Kidney epithelial cell (primary cell): Measurements from ENCODE around the gene DPH2. TPM values are rescaled to one million over a fixed set of nuclear protein-coding genes. Genes with fewer than 3 reads are reported as not detected.
A peak's percentile ranks its signal among the peaks of the same experiment; 100 is the strongest.

Source experiments
- DNase-seq: peaks from one replicate; pipeline ENCODE4 v3.0.0-alpha.2; 2010; ENCODE audit warnings: low read depth
- H3K27me3 ChIP-seq: 2 replicates; pipeline ENCODE4 v1.6.0; 2011; ENCODE audit warnings: low read length; ENCODE audit not compliant: control insufficient read depth, insufficient read depth
- H3K36me3 ChIP-seq: 2 replicates; pipeline ENCODE4 v1.5.1; 2011; ENCODE audit warnings: low read length; ENCODE audit not compliant: control insufficient read depth, insufficient read depth
- H3K4me3 ChIP-seq: 2 replicates; pipeline ENCODE4 v1.5.1; 2011; ENCODE audit warnings: low read depth, mild to moderate bottlenecking, control low read depth, low read length
- CTCF ChIP-seq: IDR thresholded peaks from 2 replicates; pipeline ENCODE4 v1.5.1; 2011; ENCODE audit warnings: mild to moderate bottlenecking, moderate library complexity, low read length, control low read depth, inconsistent platforms; ENCODE audit not compliant: insufficient read depth, poor library complexity, severe bottlenecking
- total RNA-seq: library from RNA; depleted of rRNA; stranded (reverse); fragments of >200 nt; gene quantifications from 2 replicates; pipeline ENCODE4 v1.2.3, GENCODE V29; 2015

DPH2 gene
- total RNA-seq, 1 donor from 2014 or later: 45.8 TPM

DNA sequence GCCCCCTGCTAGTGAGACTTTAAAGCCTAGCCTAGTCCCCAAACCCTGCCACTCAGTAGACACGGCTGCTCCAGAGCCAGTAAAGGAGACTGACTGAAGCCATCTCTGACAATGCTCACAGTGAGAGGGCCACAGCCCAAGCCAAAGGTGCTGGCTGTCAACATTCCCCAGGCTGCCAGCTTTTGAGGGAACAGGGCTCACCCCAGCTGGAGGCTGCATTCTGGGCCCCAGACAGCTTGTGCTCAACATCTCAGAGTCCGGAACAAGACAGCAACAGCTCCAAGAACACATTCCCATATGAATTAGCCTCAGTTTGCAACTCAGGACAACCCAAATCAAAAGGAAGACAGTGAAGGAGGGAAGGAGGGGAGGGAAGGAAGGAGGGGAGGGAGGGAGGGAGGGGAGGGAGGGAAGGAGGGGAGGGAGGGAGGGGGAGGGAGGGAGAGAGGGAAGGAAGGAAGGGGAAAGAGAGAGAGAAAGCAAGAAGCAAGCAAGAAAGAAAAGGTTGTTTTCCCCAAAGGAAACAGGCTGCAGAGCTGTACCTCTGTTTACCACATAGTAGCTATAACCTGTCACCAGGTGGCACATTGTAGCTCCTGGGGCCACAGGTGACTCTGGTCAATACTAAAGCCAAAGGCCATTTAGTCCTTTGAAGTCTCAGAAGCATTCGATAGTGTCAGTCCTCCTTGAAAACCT is 30.8 kb upstream of the DPH2 start:
- H3K36me3 ChIP-seq: no peaks in the 10 kb centered on the region
- no peaks in the 10 kb centered on the region for H3K27me3 ChIP-seq
- no peak overlapping the region for H3K4me3 ChIP-seq
- no peak for TF ChIP-seq CTCF
- DNase-seq: no peak

- DNase-seq: no peak
- Histone ChIP-seq H3K27me3 (no peaks in the 10 kb centered on the region), H3K4me3 (no peak overlapping the region), H3K36me3 (no peaks in the 10 kb centered on the region)
- no peak for TF ChIP-seq CTCF
Measured at GRCh38 chr1:43942411-43942810, 27.4 kb upstream of the DPH2 start.

- no peak for DNase-seq
- Histone ChIP-seq H3K4me3 (no peak overlapping the region), H3K27me3 (no peaks in the 10 kb centered on the region), H3K36me3 (no peaks in the 10 kb centered on the region)
- TF ChIP-seq CTCF: no peak
Measured at GRCh38 chr1:43944860-43945259, 24.9 kb upstream of the DPH2 start.

DNA sequence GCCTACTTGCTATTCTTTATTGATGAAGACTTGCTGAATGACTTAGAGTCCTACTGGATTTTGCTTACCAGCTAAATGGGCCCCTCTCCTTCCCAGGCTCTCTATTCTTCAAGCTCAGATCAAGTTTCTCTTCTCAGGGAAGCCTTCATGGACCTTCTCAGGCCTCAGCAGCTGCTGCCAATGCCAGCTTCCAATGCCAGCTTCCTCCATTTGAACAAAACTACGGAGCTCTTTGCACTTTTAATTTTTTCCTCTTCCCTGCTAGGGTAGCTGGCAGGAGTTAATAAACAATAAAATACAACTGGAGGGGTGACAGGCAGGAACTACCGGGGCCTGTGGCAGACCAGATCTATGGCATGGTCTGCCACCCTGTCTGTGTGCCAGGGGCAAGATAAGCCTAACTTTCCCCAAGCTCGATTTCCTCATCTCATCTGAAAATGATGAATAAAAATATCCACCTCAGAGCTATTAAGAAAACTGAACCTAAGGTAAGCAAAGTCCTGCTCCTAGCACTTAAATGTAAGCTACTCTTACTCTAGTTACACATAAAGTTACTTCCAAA is 24.1 kb upstream of the DPH2 start:
- no peak for TF ChIP-seq CTCF
- no peaks in the 10 kb centered on the region for H3K36me3 ChIP-seq
- H3K27me3 ChIP-seq: no peaks in the 10 kb centered on the region
- peak overlapping the region; percentile 81 for H3K4me3 ChIP-seq
- no peak for DNase-seq

- Histone ChIP-seq H3K4me3 (peak within 1 kb of the TSS; percentile 81), H3K36me3 (no peaks in the 10 kb centered on the region), H3K27me3 (no peaks in the 10 kb centered on the region)
- peak; percentile 78 for DNase-seq
- peak; percentile 74 for TF ChIP-seq CTCF
Measured at GRCh38 chr1:43946236-43947060, 23.4 kb upstream of the DPH2 start, which contains the start of gene IPO13. IPO13 (plus strand) TSS chr1:43946950; CDS start chr1:43947601, 651 bp downstream.
